CD4-positive, CD25-positive, alpha-beta regulatory T cell (primary cell): ENCODE measurements around the gene HPS4. TPM values are rescaled to one million over a fixed set of nuclear protein-coding genes. Genes with fewer than 3 reads are reported as not detected.

ENCODE experiments used
- ATAC-seq, 2 donors: fragments of 150-1000 bp; cut with Tn5 transposase; one replicate each; pipeline ENCODE4 v1.10.0; 2021; ENCODE audit warnings: low read depth in 2 of 2, moderate number of reproducible peaks in 2 of 2, moderate library complexity in 1 of 2
- DNase-seq, 3 donors: peaks; one replicate each; pipeline versions ENCODE4 v3.0.0 to v3.0.0-alpha.2; 2012 to 2022; ENCODE audit warnings: mixed read lengths in 1 of 3
- H3K27ac ChIP-seq: one replicate; pipeline ENCODE4 v1.7.0; 2013; ENCODE audit warnings: mild to moderate bottlenecking, low read length; ENCODE audit not compliant: insufficient read depth, poor library complexity, severe bottlenecking
- H3K27me3 ChIP-seq: one replicate; pipeline ENCODE4 v1.7.0; 2013; ENCODE audit warnings: low read length; ENCODE audit not compliant: control insufficient read depth, insufficient read depth
- H3K36me3 ChIP-seq: one replicate; pipeline ENCODE4 v1.7.0; 2013; ENCODE audit warnings: mild to moderate bottlenecking, low read length, moderate library complexity; ENCODE audit not compliant: control insufficient read depth, insufficient read depth
- H3K4me1 ChIP-seq: 2 replicates; pipeline ENCODE4 v1.7.0; 2013; ENCODE audit warnings: mild to moderate bottlenecking, low read length; ENCODE audit not compliant: insufficient read depth, control insufficient read depth, poor library complexity, severe bottlenecking
- H3K4me3 ChIP-seq: one replicate; pipeline ENCODE4 v1.7.0; 2013; ENCODE audit warnings: low read depth, mild to moderate bottlenecking, low read length, moderate library complexity
- H3K9me3 ChIP-seq, 2 experiments: 1 replicate in 1 of 2; 2 replicates in 1 of 2; pipeline ENCODE4 v1.7.0; 2013; ENCODE audit warnings: low read length in 2 of 2, mild to moderate bottlenecking in 1 of 2, moderate library complexity in 1 of 2; ENCODE audit not compliant: control insufficient read depth in 2 of 2
- H3K27ac Mint-ChIP-seq, 3 donors: one replicate each; pipeline ENCODE4 v1.8.0; 2020 to 2022; ENCODE audit warnings: mild to moderate bottlenecking in 3 of 3, mixed read lengths in 3 of 3, moderate library complexity in 2 of 3
- H3K27me3 Mint-ChIP-seq: one replicate; pipeline ENCODE4 v1.8.0; 2022; ENCODE audit warnings: mild to moderate bottlenecking, mixed read lengths
- H3K36me3 Mint-ChIP-seq: one replicate; pipeline ENCODE4 v1.8.0; 2020; ENCODE audit warnings: mixed read lengths
- H3K4me1 Mint-ChIP-seq, 4 donors: one replicate each; pipeline ENCODE4 v1.8.0; 2020 to 2022; ENCODE audit warnings: mixed read lengths in 4 of 4, mild to moderate bottlenecking in 1 of 4
- H3K4me3 Mint-ChIP-seq, 4 donors: one replicate each; pipeline ENCODE4 v1.8.0; 2020 to 2022; ENCODE audit warnings: mild to moderate bottlenecking in 4 of 4, mixed read lengths in 4 of 4, moderate library complexity in 3 of 4
- H3K9me3 Mint-ChIP-seq, 7 donors: one replicate each; pipeline ENCODE4 v1.8.0; 2020 to 2022; ENCODE audit warnings: mixed read lengths in 7 of 7, mild to moderate bottlenecking in 3 of 7, moderate library complexity in 2 of 7
- polyA plus RNA-seq, 4 donors: library from polyadenylated mRNA; unstranded; fragments of 300-500 nt; fragmentation: Illumina TruSeq; gene quantifications; one replicate each; pipeline ENCODE4 v1.2.3, GENCODE V29; 2021
- total RNA-seq: library from RNA; stranded (reverse); gene quantifications from one replicate; pipeline ENCODE4 v1.2.3, GENCODE V29; 2022

HPS4 gene
- total and polyA plus RNA-seq, 5 donors from 2014 or later = 12.0 to 44.6 (median 13.7) TPM

GRCh38 chr22:26494506-26494905 is 10.9 kb upstream of the HPS4 start:
- H3K4me1 Mint-ChIP-seq = peaks cover 0 to 2% (median 1%) of the 10 kb centered on the region in 4 donors
- no peak overlapping the region for H3K27ac ChIP-seq
- no peak overlapping the region for H3K4me3 Mint-ChIP-seq
- ATAC-seq = no peak
- no peaks in the 10 kb centered on the region for H3K9me3 Mint-ChIP-seq
- no peak for DNase-seq
- H3K36me3 ChIP-seq = peaks cover 91% of the 10 kb centered on the region
- H3K27me3 Mint-ChIP-seq = no peaks in the 10 kb centered on the region
- no peak overlapping the region for H3K4me3 ChIP-seq
- H3K27me3 ChIP-seq = no peaks in the 10 kb centered on the region
- H3K36me3 Mint-ChIP-seq = peaks cover 48% of the 10 kb centered on the region
- no peaks in the 10 kb centered on the region for H3K9me3 ChIP-seq
- H3K27ac Mint-ChIP-seq = peak overlapping the region in 1 of 3 donors; percentile 55
- H3K4me1 ChIP-seq = no peaks in the 10 kb centered on the region

GRCh38 chr22:26492220-26492619 is 8.6 kb upstream of the HPS4 start:
- no peak overlapping the region for H3K4me3 Mint-ChIP-seq
- no peaks in the 10 kb centered on the region for H3K9me3 ChIP-seq
- H3K36me3 ChIP-seq = peaks cover 97% of the 10 kb centered on the region
- DNase-seq (no peak), ATAC-seq (no peak)
- no peaks in the 10 kb centered on the region for H3K9me3 Mint-ChIP-seq
- no peak overlapping the region for H3K27ac Mint-ChIP-seq
- peaks cover 38% of the 10 kb centered on the region for H3K36me3 Mint-ChIP-seq
- H3K4me1 Mint-ChIP-seq = peaks cover 0 to 9% (median 0%) of the 10 kb centered on the region in 4 donors
- no peaks in the 10 kb centered on the region for H3K27me3 ChIP-seq
- no peaks in the 10 kb centered on the region for H3K4me1 ChIP-seq
- no peak overlapping the region for H3K27ac ChIP-seq
- H3K4me3 ChIP-seq = no peak overlapping the region
- H3K27me3 Mint-ChIP-seq = no peaks in the 10 kb centered on the region

DNA sequence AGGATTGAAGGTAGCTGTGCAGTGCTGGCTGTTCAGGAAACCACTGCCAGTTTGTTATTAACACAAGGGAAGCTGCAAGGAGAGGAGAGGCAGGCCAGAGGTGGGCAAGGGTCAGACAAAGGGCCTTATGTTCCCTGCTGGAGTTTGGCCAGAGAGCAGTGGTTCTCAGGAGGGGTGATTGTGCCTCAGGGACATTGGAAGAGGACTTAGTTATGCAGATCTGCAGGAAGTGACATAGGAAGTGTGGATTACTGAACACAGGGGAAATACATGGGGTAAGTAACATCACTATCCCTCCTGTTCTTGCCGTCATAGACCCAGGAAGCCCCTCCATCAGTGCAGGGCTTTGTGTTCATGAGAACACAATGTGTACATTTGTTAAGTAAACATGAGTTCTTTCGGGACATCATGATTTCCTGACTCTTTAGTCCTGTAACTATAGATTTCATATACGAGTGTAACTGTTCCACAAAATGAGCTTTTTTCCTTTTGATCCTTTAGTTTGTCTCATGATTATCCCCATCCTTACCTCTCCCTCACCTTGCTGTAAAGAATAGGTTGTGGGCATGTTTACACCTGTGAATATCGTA is 6.0 kb upstream of the HPS4 start:
- Histone ChIP-seq H3K4me3 (no peak overlapping the region), H3K36me3 (peaks cover 71% of the 10 kb centered on the region), H3K27ac (no peak overlapping the region), H3K27me3 (no peaks in the 10 kb centered on the region), H3K4me1 (peaks cover 9% of the 10 kb centered on the region), H3K9me3 (no peaks in the 10 kb centered on the region)
- ATAC-seq (no peak), DNase-seq (no peak)
- Mint-ChIP-seq H3K27me3 (no peaks in the 10 kb centered on the region), H3K27ac (peak overlapping the region; percentile 27 to 74 (median 60)), H3K9me3 (no peaks in the 10 kb centered on the region), H3K4me3 (no peak overlapping the region), H3K36me3 (peaks cover 29% of the 10 kb centered on the region), H3K4me1 (peaks cover 8 to 24% (median 17%) of the 10 kb centered on the region in 4 donors)

DNA sequence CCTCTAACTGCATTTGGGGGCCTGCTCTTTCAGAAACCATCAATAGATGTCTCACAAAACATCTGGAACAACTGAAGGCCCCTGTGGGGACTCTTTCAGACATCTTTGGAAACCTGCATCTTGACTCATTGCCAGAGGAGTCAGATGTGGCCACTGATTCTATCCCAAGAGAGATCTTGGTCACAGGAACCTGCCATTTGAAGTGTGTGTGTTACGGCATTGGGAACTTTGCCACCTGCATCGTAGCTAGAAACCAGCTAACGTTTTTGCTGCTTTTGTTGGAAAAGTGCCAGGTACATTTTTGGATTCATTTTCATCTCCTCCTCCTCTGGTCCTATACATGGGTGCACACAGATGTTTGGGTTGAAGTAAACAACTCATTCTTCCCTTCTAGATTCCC is 4.4 kb upstream of the HPS4 start:
- H3K36me3 ChIP-seq = peaks cover 56% of the 10 kb centered on the region
- H3K27ac ChIP-seq = no peak overlapping the region
- ATAC-seq (no peak), DNase-seq (no peak)
- H3K27me3 ChIP-seq = no peaks in the 10 kb centered on the region
- H3K4me3 Mint-ChIP-seq = peak overlapping the region in 1 of 4 donors; percentile 34
- H3K27ac Mint-ChIP-seq = no peak overlapping the region
- no peaks in the 10 kb centered on the region for H3K9me3 ChIP-seq
- peaks cover 22% of the 10 kb centered on the region for H3K36me3 Mint-ChIP-seq
- H3K27me3 Mint-ChIP-seq = no peaks in the 10 kb centered on the region
- peaks cover 16 to 29% (median 26%) of the 10 kb centered on the region in 4 donors for H3K4me1 Mint-ChIP-seq
- no peak overlapping the region for H3K4me3 ChIP-seq
- H3K4me1 ChIP-seq = peaks cover 19% of the 10 kb centered on the region
- no peaks in the 10 kb centered on the region for H3K9me3 Mint-ChIP-seq

GRCh38 chr22:26486394-26486793 is 2.8 kb upstream of the HPS4 start:
- Histone ChIP-seq H3K27me3 (no peaks in the 10 kb centered on the region), H3K27ac (no peak overlapping the region), H3K4me1 (peaks cover 24% of the 10 kb centered on the region), H3K4me3 (no peak overlapping the region), H3K9me3 (no peaks in the 10 kb centered on the region), H3K36me3 (peaks cover 40% of the 10 kb centered on the region)
- Mint-ChIP-seq H3K27ac (peak overlapping the region in 1 of 3 donors; percentile 99), H3K4me3 (peak overlapping the region in 3 of 4 donors; percentile 13 to 90 (median 76)), H3K4me1 (peaks cover 28 to 44% (median 38%) of the 10 kb centered on the region in 4 donors), H3K9me3 (no peaks in the 10 kb centered on the region), H3K27me3 (no peaks in the 10 kb centered on the region), H3K36me3 (peaks cover 17% of the 10 kb centered on the region)
- ATAC-seq (no peak), DNase-seq (no peak)

GRCh38 chr22:26485806-26486390 is 2.3 kb upstream of the HPS4 start:
- Mint-ChIP-seq H3K4me1 (peaks cover 28 to 49% (median 42%) of the 10 kb centered on the region in 4 donors), H3K27ac (peak overlapping the region in 2 of 3 donors; percentile 91 to 99), H3K27me3 (no peaks in the 10 kb centered on the region), H3K36me3 (peaks cover 20% of the 10 kb centered on the region), H3K9me3 (no peaks in the 10 kb centered on the region), H3K4me3 (peak overlapping the region in 3 of 4 donors; percentile 68 to 90 (median 76))
- ATAC-seq (no peak), DNase-seq (no peak)
- Histone ChIP-seq H3K27ac (peak overlapping the region; percentile 94), H3K36me3 (peaks cover 35% of the 10 kb centered on the region), H3K27me3 (no peaks in the 10 kb centered on the region), H3K4me3 (no peak overlapping the region), H3K9me3 (no peaks in the 10 kb centered on the region), H3K4me1 (peaks cover 28% of the 10 kb centered on the region)

GRCh38 chr22:26485013-26485412 is 1.4 kb upstream of the HPS4 start:
- Histone ChIP-seq H3K36me3 (peaks cover 27% of the 10 kb centered on the region), H3K9me3 (no peaks in the 10 kb centered on the region), H3K4me1 (peaks cover 37% of the 10 kb centered on the region), H3K27me3 (no peaks in the 10 kb centered on the region), H3K4me3 (peak overlapping the region; percentile 95), H3K27ac (peak overlapping the region; percentile 94)
- H3K36me3 Mint-ChIP-seq = peaks cover 17% of the 10 kb centered on the region
- peak overlapping the region in 2 of 3 donors; percentile 27 to 99 for H3K27ac Mint-ChIP-seq
- no peak for ATAC-seq
- no peaks in the 10 kb centered on the region for H3K27me3 Mint-ChIP-seq
- no peaks in the 10 kb centered on the region for H3K9me3 Mint-ChIP-seq
- peak overlapping the region; percentile 45 to 90 (median 58) for H3K4me3 Mint-ChIP-seq
- H3K4me1 Mint-ChIP-seq = peaks cover 29 to 58% (median 47%) of the 10 kb centered on the region in 4 donors
- no peak for DNase-seq

DNA sequence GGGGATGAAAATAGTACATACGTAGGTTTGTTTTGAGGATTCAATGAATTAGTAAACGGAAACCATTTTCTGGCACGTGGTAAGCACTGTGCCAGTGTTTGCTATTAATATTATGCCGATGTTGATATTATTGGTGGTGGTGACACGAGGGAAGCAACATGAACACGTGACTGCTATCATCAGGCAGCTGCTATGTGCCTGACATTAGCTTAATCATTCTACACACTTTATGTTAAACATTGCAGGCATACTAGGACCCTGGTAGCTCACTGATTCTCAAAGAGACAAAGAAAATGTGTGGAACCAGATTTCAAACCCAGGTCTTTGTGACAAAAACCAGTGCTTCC is 750 bp upstream of the HPS4 start:
- Histone ChIP-seq H3K4me1 (peaks cover 38% of the 10 kb centered on the region), H3K36me3 (peaks cover 20% of the 10 kb centered on the region), H3K27me3 (no peaks in the 10 kb centered on the region), H3K9me3 (no peaks in the 10 kb centered on the region), H3K27ac (peak overlapping the region; percentile 94), H3K4me3 (peak overlapping the region; percentile 95)
- peaks cover 36 to 65% (median 54%) of the 10 kb centered on the region in 4 donors for H3K4me1 Mint-ChIP-seq
- H3K27ac Mint-ChIP-seq = peak overlapping the region; percentile 82 to 99 (median 99)
- H3K4me3 Mint-ChIP-seq = peak overlapping the region; percentile 90 to 96 (median 95)
- H3K36me3 Mint-ChIP-seq = peaks cover 21% of the 10 kb centered on the region
- peak; percentile 30 to 56 (median 49) for DNase-seq
- peaks cover 0 to 2% (median 0%) of the 10 kb centered on the region in 7 donors for H3K9me3 Mint-ChIP-seq
- peak; percentile 39 to 42 for ATAC-seq
- no peaks in the 10 kb centered on the region for H3K27me3 Mint-ChIP-seq
